A673 (cell line): ENCODE data around the gene SLX4. TPM values are rescaled to one million over a fixed set of nuclear protein-coding genes. Genes with fewer than 3 reads are reported as not detected.

Source experiments
- BruUV-seq: library from RNA; stranded (reverse); fragments of 400-500 nt; replicated peaks from 2 replicates; lab custom pipeline; 2021; lab: Mats Ljungman, UMichigan
- CTCF ChIA-PET: fragments of 300-600 bp; sonication (Branson Sonifier 250); formaldehyde crosslinking; loops from one replicate; lab custom pipeline; 2022; ENCODE audit warnings: antibody characterized with exemption; lab: Charles Lee
- POLR2A ChIA-PET: fragments of 300-600 bp; sonication (Branson Sonifier 250); formaldehyde crosslinking; loops from one replicate; lab custom pipeline; 2022; ENCODE audit warnings: antibody characterized with exemption; ENCODE audit not compliant: low non-redundant PET; lab: Charles Lee
- DNase-seq: peaks from one replicate; pipeline ENCODE4 v3.0.0-alpha.2; 2015; ENCODE audit warnings: low spot score
- H3K27ac ChIP-seq: fragments of 200-600 bp; sonication (generic); 2 replicates; pipeline ENCODE4 v1.5.1; 2016; ENCODE audit warnings: mixed run types, low read depth, mild to moderate bottlenecking, mixed read lengths, antibody characterized with exemption, low read length; ENCODE audit not compliant: poor library complexity, severe bottlenecking
- H3K27me3 ChIP-seq: fragments of 200-600 bp; sonication (generic); replicated peaks from 2 replicates; pipeline ENCODE4 v1.6.1; 2017; ENCODE audit warnings: mixed run types, low read depth, mild to moderate bottlenecking, mixed read lengths, antibody characterized with exemption, low read length; ENCODE audit not compliant: insufficient read depth, poor library complexity
- H3K36me3 ChIP-seq: fragments of 200-600 bp; sonication (generic); 2 replicates; pipeline ENCODE4 v1.6.1; 2016; ENCODE audit warnings: mixed run types, mild to moderate bottlenecking, mixed read lengths, antibody characterized with exemption, low read length; ENCODE audit not compliant: insufficient read depth, poor library complexity, severe bottlenecking
- H3K4me1 ChIP-seq: fragments of 200-600 bp; sonication (generic); 2 replicates; pipeline ENCODE4 v1.6.1; 2017; ENCODE audit warnings: mixed run types, mild to moderate bottlenecking, mixed read lengths, antibody characterized with exemption, low read length; ENCODE audit not compliant: insufficient read depth, poor library complexity, severe bottlenecking
- H3K4me3 ChIP-seq: fragments of 200-600 bp; sonication (generic); 2 replicates; pipeline ENCODE4 v1.5.1; 2016; ENCODE audit warnings: low read depth, mixed run types, mild to moderate bottlenecking, mixed read lengths, low read length; ENCODE audit not compliant: poor library complexity, severe bottlenecking
- H3K9me3 ChIP-seq: fragments of 200-600 bp; sonication (generic); 2 replicates; pipeline ENCODE4 v1.6.1; 2016; ENCODE audit warnings: mixed run types, low read depth, mild to moderate bottlenecking, mixed read lengths, antibody characterized with exemption, low read length; ENCODE audit not compliant: poor library complexity, severe bottlenecking
- EZH2 ChIP-seq: fragments of 200-600 bp; sonication (generic); IDR thresholded peaks from 2 replicates; pipeline ENCODE4 v1.6.1; 2017; ENCODE audit warnings: borderline replicate concordance, low read depth, mild to moderate bottlenecking, mixed read lengths, antibody characterized with exemption, low read length; ENCODE audit not compliant: poor library complexity, severe bottlenecking
- intact Hi-C: fragments of 100-400 bp; cut with micrococcal nuclease; formaldehyde crosslinking; loops from one replicate; pipeline ENCODE4 v1.10.0; 2022; ENCODE audit not compliant: unreplicated experiment
- total RNA-seq: library from RNA; stranded (reverse); gene quantifications from 2 replicates; pipeline ENCODE4 v1.2.3, GENCODE V29; 2021
- TF ChIP-seq, protein P1 (sequence below): fragments of 300-800, 200-600 bp; sonication (generic); conservative IDR thresholded peaks from 2 replicates; pipeline ENCODE4 v1.5.1; 2017; ENCODE audit warnings: low read depth, mild to moderate bottlenecking, antibody characterized with exemption, low read length, moderate library complexity, mixed read lengths

Gene SLX4
- total RNA-seq, 1 experiment from 2014 or later: 15.1 TPM

GRCh38 chr16:3601614-3602319, 9.6 kb downstream of the SLX4 start:
- CTCF ChIA-PET: no interaction called here

DNA sequence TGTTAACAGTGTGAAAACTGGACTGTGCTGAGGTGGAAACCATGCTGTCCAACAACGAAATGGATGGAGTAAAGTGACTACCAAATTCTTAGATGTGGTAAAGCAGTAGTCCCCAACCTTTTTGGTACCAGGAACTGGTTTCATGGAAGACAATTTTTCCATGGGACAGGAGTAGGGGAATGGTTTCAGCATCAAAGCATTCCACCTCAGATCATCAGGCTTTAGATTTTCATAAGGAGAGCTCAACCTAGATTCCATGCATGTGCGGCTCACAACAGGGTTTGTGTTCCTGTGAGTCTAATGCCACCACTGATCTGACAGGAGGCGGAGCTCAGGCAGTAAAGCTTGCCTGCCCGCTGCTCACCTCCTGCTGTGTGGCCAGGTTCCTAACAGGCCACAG, 11.5 kb downstream of the SLX4 start:
- CTCF ChIA-PET: no interaction called here

More at GRCh38 chr16:3601614-3602319, 9.6 kb downstream of the SLX4 start:
- POLR2A ChIA-PET: no interaction called here
- Histone ChIP-seq H3K9me3 (peaks cover 11% of the 10 kb centered on the region), H3K4me1 (no peaks in the 10 kb centered on the region), H3K36me3 (peaks cover 18% of the 10 kb centered on the region), H3K27ac (no peak overlapping the region), H3K27me3 (no peaks in the 10 kb centered on the region), H3K4me3 (no peak overlapping the region)
- TF ChIP-seq EZH2: no peak
- TF ChIP-seq, protein P1, sequence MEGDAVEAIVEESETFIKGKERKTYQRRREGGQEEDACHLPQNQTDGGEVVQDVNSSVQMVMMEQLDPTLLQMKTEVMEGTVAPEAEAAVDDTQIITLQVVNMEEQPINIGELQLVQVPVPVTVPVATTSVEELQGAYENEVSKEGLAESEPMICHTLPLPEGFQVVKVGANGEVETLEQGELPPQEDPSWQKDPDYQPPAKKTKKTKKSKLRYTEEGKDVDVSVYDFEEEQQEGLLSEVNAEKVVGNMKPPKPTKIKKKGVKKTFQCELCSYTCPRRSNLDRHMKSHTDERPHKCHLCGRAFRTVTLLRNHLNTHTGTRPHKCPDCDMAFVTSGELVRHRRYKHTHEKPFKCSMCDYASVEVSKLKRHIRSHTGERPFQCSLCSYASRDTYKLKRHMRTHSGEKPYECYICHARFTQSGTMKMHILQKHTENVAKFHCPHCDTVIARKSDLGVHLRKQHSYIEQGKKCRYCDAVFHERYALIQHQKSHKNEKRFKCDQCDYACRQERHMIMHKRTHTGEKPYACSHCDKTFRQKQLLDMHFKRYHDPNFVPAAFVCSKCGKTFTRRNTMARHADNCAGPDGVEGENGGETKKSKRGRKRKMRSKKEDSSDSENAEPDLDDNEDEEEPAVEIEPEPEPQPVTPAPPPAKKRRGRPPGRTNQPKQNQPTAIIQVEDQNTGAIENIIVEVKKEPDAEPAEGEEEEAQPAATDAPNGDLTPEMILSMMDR: no peak
- no peak for DNase-seq
- intact Hi-C loops: no loop called here
- no TSS peak for BruUV-seq

GRCh38 chr16:3599121-3599520, 12.3 kb downstream of the SLX4 start:
- no peaks in the 10 kb centered on the region for H3K27me3 ChIP-seq
- no TSS peak for BruUV-seq
- peaks cover 18% of the 10 kb centered on the region for H3K36me3 ChIP-seq
- intact Hi-C loops: no loop called here
- DNase-seq: no peak
- no peaks in the 10 kb centered on the region for H3K4me1 ChIP-seq
- H3K9me3 ChIP-seq: peaks cover 11% of the 10 kb centered on the region
- ChIA-PET CTCF (no interaction called here), POLR2A (interaction anchor here (0.6 kb wide), 2 partner anchors 19 to 21 kb away, joined by 3 to 11 read pairs; no protein-coding TSS in a partner anchor)
- no peak overlapping the region for H3K4me3 ChIP-seq
- no peak overlapping the region for H3K27ac ChIP-seq
- TF ChIP-seq EZH2: no peak
- TF ChIP-seq, protein P1: no peak

More for the DNA sequence above, 11.5 kb downstream of the SLX4 start:
- H3K4me3 ChIP-seq: no peak overlapping the region
- POLR2A ChIA-PET: no interaction called here
- H3K4me1 ChIP-seq: no peaks in the 10 kb centered on the region
- BruUV-seq: no TSS peak
- DNase-seq: no peak
- H3K9me3 ChIP-seq: peaks cover 11% of the 10 kb centered on the region
- H3K27me3 ChIP-seq: no peaks in the 10 kb centered on the region
- H3K27ac ChIP-seq: no peak overlapping the region
- TF ChIP-seq, protein P1: no peak
- TF ChIP-seq EZH2: no peak
- peaks cover 18% of the 10 kb centered on the region for H3K36me3 ChIP-seq
- intact Hi-C loops: no loop called here
